Fibroblast of the aortic adventitia (primary cell): ENCODE results near the gene TMEM255B. TPM values are rescaled to one million over a fixed set of nuclear protein-coding genes. Genes with fewer than 3 reads are reported as not detected.

Experiments
- DNase-seq: peaks from one replicate; pipeline ENCODE4 v3.0.0-alpha.2; 2010; ENCODE audit warnings: low read depth
- H3K4me3 ChIP-seq: 2 replicates; pipeline ENCODE4 v1.5.1; 2011; ENCODE audit warnings: low read depth, mild to moderate bottlenecking, control low read depth, low read length, moderate library complexity
- total RNA-seq: library from RNA; depleted of rRNA; stranded (reverse); fragments of >200 nt; gene quantifications from 2 replicates; pipeline ENCODE4 v1.2.3, GENCODE V29; 2012; ENCODE audit warnings: low replicate concordance
- TF ChIP-seq, protein P1 (sequence below): IDR thresholded peaks from 2 replicates; pipeline ENCODE4 v1.5.1; 2011; ENCODE audit warnings: mild to moderate bottlenecking, low read length, control low read depth, inconsistent platforms; ENCODE audit not compliant: insufficient read depth

TMEM255B gene
- total RNA-seq, 1 donor = not detected

DNA sequence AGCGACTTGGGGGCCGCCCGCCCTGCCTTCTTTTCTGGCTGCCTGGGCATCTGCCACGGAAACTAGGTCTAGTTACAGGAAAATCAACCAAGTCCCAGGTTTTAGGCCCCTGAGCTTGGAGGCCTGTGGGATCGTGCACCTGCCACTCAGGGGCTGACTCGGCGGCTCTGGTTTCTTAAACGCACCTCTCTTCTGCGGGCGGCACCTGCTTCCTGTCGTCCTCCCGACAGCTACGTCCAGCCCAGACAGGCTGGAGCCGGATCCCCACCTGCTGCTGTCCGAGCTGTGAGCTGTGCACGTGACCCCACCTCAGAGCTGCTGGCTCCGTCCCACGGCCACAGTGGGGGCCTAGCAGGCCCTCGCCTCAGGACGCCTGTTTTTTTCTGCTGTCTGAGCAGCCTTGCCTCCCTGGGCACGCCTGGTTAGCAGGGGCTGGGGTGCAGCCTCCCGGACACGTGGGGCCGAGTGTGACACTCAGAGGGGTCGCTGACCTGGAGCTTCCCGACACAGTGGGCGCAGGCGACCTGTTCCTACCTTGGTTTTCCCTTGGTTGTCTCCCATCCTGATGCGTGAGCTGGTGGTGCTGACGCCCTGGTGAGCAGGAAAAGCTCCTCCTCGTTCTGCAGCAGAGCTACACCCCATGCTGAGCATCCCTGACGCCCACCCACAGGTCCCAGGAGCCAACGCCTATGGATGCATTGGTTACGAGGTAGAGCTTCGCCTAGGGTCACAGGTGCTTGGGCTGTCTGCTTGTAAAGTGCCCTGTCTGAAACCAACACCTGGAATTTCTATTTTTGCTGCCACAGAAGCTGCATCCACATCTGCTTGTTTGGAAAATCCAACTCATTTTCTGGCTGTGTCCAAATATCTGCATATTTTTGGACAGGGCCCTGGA is 17.5 kb downstream of the TMEM255B start:
- TF ChIP-seq, protein P1, sequence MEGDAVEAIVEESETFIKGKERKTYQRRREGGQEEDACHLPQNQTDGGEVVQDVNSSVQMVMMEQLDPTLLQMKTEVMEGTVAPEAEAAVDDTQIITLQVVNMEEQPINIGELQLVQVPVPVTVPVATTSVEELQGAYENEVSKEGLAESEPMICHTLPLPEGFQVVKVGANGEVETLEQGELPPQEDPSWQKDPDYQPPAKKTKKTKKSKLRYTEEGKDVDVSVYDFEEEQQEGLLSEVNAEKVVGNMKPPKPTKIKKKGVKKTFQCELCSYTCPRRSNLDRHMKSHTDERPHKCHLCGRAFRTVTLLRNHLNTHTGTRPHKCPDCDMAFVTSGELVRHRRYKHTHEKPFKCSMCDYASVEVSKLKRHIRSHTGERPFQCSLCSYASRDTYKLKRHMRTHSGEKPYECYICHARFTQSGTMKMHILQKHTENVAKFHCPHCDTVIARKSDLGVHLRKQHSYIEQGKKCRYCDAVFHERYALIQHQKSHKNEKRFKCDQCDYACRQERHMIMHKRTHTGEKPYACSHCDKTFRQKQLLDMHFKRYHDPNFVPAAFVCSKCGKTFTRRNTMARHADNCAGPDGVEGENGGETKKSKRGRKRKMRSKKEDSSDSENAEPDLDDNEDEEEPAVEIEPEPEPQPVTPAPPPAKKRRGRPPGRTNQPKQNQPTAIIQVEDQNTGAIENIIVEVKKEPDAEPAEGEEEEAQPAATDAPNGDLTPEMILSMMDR = no peak
- no peak for DNase-seq
- no peak overlapping the region for H3K4me3 ChIP-seq

DNA sequence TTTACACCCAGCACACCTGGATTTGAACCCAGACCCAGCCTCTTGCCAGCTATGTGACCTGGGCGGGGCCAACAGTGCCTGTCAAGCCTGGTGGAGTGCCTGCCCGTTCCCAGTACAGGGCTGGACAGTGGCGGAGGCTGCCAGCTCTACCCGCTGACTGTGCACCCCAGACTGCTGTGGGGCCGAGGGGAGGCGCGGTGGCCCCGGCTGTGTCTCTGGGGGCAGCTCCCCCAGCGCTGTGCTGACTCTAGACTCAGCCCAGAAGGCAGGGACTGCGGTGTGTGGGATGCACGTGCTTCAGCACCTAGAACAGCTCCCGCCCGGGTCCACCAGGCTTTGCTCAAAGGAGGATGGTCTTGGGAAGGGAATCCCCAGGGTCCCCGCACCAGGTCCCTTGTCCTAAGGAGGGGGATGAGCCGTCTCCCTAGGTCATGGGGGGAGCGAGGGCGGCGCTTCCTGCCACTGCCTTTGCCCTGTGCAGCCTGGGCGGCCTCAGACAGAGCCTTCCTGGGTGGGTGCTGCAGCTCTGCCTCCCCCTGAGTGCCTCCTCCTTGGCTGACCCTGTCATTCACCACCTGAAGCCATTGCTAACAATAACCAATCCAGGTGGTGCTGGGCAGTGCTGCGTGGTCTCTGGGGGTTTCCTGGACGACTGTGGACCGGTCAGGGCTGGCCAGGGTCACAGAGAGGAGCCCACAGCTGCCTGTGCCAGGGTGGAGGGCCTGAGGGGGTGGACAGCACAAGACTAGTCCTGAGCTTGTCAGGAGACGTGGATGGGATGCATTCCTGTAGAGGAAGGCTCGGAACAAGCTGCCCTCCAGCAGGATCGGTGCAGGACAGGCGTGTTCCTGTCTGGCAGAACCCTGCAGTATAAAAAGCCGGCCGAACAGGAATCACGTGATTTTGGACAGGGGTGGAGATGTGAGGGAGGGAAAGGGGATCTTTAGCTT is 18.6 kb downstream of the TMEM255B start:
- TF ChIP-seq, protein P1 = no peak
- peak; percentile 21 for DNase-seq
- no peak overlapping the region for H3K4me3 ChIP-seq

DNA sequence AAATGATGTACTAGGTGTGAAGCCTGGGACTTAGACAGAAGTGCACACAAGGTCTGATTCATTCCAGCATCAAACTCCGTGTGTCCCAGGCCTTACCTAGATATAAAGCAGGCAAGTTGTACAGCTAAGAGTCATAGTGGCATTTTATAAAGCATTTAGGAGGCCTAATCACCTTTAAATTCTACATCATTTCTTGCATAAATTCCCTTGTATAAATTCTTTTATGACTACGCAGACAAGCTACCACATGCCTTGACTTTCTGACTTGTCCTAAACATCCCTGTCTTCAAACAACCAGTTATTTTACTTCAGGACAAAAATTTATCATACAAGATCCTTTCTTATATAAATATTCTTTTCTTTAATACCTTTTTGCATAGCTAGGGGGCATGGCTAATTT is 22.5 kb downstream of the TMEM255B start:
- no peak for DNase-seq
- TF ChIP-seq, protein P1 = peak; percentile 38
- no peak overlapping the region for H3K4me3 ChIP-seq

DNA sequence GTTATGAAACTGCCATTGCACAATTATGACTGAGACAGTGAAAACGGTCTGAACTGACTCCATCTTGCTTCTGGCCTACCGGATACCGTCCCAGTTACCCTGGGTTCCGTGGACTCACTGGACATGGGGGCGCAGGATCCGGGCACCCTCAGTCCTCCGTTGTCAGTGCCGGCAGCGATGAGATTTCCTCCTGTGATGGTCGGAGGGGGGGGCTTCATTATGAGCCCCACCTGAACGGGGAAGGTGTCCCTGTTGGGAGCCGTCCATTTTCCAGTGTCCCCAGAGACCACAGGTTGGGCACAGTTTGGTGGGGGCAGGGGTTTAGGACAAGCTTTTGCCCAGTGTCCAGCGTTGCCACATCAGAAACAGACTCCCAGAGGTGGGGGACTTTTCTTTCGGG is 23.4 kb downstream of the TMEM255B start:
- no peak overlapping the region for H3K4me3 ChIP-seq
- no peak for DNase-seq
- TF ChIP-seq, protein P1 = no peak

DNA sequence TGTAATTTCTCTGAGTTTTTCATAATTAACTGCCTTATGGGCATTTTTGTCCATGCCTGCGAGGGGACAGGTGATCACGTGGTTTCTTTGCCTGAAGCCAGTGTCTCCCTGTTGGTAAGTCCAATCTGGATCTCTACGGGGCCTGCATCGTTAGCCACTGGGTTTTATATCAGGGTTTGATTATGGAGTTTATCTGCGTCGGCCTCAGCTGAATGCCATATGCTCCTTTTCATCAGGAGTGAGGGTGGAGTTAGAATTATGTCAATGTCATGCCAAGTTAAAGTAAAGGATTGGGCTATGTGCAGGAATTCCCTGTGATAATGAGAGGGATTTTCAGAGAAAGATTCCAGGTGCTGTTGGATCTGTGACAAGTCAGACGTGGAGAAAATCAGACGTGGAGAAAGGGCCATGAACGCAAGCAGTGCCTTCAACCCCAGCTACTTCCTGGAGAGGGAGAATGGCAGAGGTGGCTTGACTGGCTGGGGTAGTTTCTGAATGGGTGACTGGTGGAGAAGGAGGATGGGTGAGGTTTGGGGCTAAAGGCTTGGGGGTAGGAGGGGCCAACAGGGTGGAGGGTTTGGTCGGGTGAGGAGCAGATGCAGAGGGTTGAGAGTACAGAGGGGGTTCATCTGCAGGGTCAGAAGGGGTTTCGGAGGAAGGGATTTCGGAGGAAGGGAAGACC is 24.3 kb downstream of the TMEM255B start:
- no peak for DNase-seq
- H3K4me3 ChIP-seq = no peak overlapping the region
- TF ChIP-seq, protein P1 = no peak

DNA sequence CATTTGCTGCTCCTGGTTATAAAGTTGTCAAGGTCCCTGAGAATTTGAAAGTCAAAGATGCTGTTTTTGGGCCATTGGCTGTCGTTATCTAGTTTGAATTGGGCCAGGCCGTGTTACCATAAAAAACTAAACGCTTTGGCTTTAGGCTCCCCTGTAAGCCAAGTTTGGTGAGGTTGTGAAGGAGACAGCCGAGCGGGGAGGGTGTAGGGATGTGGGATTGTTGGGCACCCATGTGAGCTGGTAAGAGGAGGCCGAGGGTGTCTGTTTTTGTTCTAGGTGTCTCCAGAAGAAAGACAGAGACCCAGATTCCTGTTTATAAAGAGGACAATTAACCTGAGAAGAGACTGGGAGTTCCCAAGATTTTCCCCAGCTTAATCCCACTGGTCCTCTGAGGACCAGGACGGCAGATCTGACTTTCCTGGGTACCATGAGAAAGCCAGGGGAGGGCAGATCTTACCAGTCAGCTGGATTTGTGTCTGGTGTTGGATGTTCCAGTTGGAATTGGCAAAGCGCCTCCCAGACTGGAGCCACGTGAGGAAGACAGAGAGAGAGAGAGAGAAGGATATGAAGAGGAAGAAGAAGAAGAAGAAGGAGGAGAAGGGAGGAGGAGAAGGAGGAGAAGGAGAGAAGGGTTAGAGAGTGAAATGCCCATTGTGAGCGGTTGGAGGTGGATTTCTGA is 25.1 kb downstream of the TMEM255B start:
- no peak for DNase-seq
- TF ChIP-seq, protein P1 = no peak
- H3K4me3 ChIP-seq = no peak overlapping the region
